ENCODE measurements around the gene STK11.

The STK11 gene

GRCh38 chr19:1235625-1236538 is 30.3 kb downstream of the STK11 start:
- H3K27ac ChIP-seq (replicated peaks): no peak overlapping the region
- DNase-seq (ENCODE audit: low read depth in 1 of 2, low spot score in 1 of 2): no peak
- H3K27me3 ChIP-seq (ENCODE audit: insufficient read depth, poor library complexity, severe bottlenecking): peaks cover 21% of the 10 kb centered on the region
- no peak for TF ChIP-seq GABPA (IDR thresholded peaks at IDR 0.05; ENCODE audit: low read depth)
- TF ChIP-seq CTCF (IDR thresholded peaks at IDR 0.05; ENCODE audit: insufficient read depth, low read length): no peak
- no peak for TF ChIP-seq SPI1 (IDR thresholded peaks at IDR 0.05; ENCODE audit: borderline replicate concordance, low read depth)
- no peak for TF ChIP-seq POLR2AphosphoS5 (IDR thresholded peaks at IDR 0.05; ENCODE audit: low read depth)
- TF ChIP-seq REST (IDR thresholded peaks at IDR 0.05; ENCODE audit: insufficient replicate concordance, low read depth): no peak
- H3K4me3 ChIP-seq (replicated peaks; ENCODE audit: insufficient read depth, low read length): no peak overlapping the region

- Histone ChIP-seq H3K27me3 (ENCODE audit: insufficient read depth, poor library complexity, severe bottlenecking) (peaks cover 21% of the 10 kb centered on the region), H3K4me3 (replicated peaks; ENCODE audit: insufficient read depth, low read length) (peak overlapping the region; percentile 51; the same call in 1 of the 2 replicates), H3K27ac (replicated peaks) (no peak overlapping the region)
- no peak for DNase-seq (ENCODE audit: low read depth in 1 of 2, low spot score in 1 of 2)
- TF ChIP-seq GABPA (IDR thresholded peaks at IDR 0.05; ENCODE audit: low read depth): no peak
- TF ChIP-seq CTCF (IDR thresholded peaks at IDR 0.05; ENCODE audit: insufficient read depth, low read length): no peak
- no peak for TF ChIP-seq POLR2AphosphoS5 (IDR thresholded peaks at IDR 0.05; ENCODE audit: low read depth)
- TF ChIP-seq REST (IDR thresholded peaks at IDR 0.05; ENCODE audit: insufficient replicate concordance, low read depth): no peak
- TF ChIP-seq SPI1 (IDR thresholded peaks at IDR 0.05; ENCODE audit: borderline replicate concordance, low read depth): no peak
Observed at GRCh38 chr19:1236576-1236975, 31.0 kb downstream of the STK11 start.

GRCh38 chr19:1237027-1237659 is 31.6 kb downstream of the STK11 start:
- H3K27me3 ChIP-seq (ENCODE audit: insufficient read depth, poor library complexity, severe bottlenecking): peaks cover 21% of the 10 kb centered on the region
- no peak for DNase-seq (ENCODE audit: low read depth in 1 of 2, low spot score in 1 of 2)

More at GRCh38 chr19:1237027-1237659, 31.6 kb downstream of the STK11 start:
- H3K4me3 ChIP-seq (replicated peaks; ENCODE audit: insufficient read depth, low read length): peak overlapping the region; percentile 51
- TF ChIP-seq REST (IDR thresholded peaks at IDR 0.05; ENCODE audit: insufficient replicate concordance, low read depth) (no peak), GABPA (IDR thresholded peaks at IDR 0.05; ENCODE audit: low read depth) (no peak), SPI1 (IDR thresholded peaks at IDR 0.05; ENCODE audit: borderline replicate concordance, low read depth) (no peak), CTCF (IDR thresholded peaks at IDR 0.05; ENCODE audit: insufficient read depth, low read length) (no peak), POLR2AphosphoS5 (IDR thresholded peaks at IDR 0.05; ENCODE audit: low read depth) (no peak)
- no peak overlapping the region for H3K27ac ChIP-seq (replicated peaks)

Data from HL-60 (cell line).